ENCODE results near the gene OLFML2A.
A peak's percentile ranks its signal among the peaks of the same experiment; 100 is the strongest.
"Not testable (repeated sequence)": the region's sequence is repeated elsewhere in the genome, so short reads cannot be mapped to it uniquely, and the experiment has no call there.

Gene OLFML2A

GRCh38 chr9:124761710-124762109 is 15.2 kb upstream of the OLFML2A start:
- no peak for DNase-seq

- DNase-seq = no peak
These were observed 14.3 kb upstream of the OLFML2A start for GRCh38 chr9:124762633-124763032.

- DNase-seq = no peak
These were observed 12.0 kb upstream of the OLFML2A start for GRCh38 chr9:124764774-124765438.

GRCh38 chr9:124765439-124765835 is 11.5 kb upstream of the OLFML2A start:
- no peak for DNase-seq

- DNase-seq = no peak
These were observed 10.6 kb upstream of the OLFML2A start for GRCh38 chr9:124766326-124766725.

GRCh38 chr9:124766815-124767554 is 9.9 kb upstream of the OLFML2A start:
- DNase-seq = no peak

GRCh38 chr9:124767821-124768220 is 9.1 kb upstream of the OLFML2A start:
- DNase-seq = no peak

GRCh38 chr9:124768334-124768733 is 8.6 kb upstream of the OLFML2A start:
- DNase-seq = no peak

- DNase-seq = no peak
These were observed 8.0 kb upstream of the OLFML2A start for GRCh38 chr9:124768750-124769548.

GRCh38 chr9:124769549-124770358 is 7.2 kb upstream of the OLFML2A start:
- peak; percentile 21 for DNase-seq

GRCh38 chr9:124770359-124771020 is 6.4 kb upstream of the OLFML2A start:
- peak; percentile 18 for DNase-seq

- DNase-seq = peak; percentile 91
These were observed 5.7 kb upstream of the OLFML2A start, which contains the start of gene NR6A1 for GRCh38 chr9:124771021-124771866. Gene NR6A1 (minus strand): TSS chr9:124771311.

- DNase-seq = peak; percentile 20
These were observed 4.9 kb upstream of the OLFML2A start for GRCh38 chr9:124771867-124772679.

- not testable (repeated sequence) for DNase-seq
These were observed 4.1 kb upstream of the OLFML2A start for GRCh38 chr9:124772877-124773276.

- DNase-seq = no peak
These were observed 3.3 kb upstream of the OLFML2A start for GRCh38 chr9:124773473-124774128.

- DNase-seq = peak; percentile 12
These were observed 2.6 kb upstream of the OLFML2A start for GRCh38 chr9:124774129-124774978.

- no peak for DNase-seq
These were observed 347 bp upstream of the OLFML2A start for GRCh38 chr9:124776618-124776953.

GRCh38 chr9:124778575-124779367 is 1.8 kb downstream of the OLFML2A start:
- no peak for DNase-seq

Measured in NCI-H510A (cell line).